ACC112 (cell line): ENCODE data around the gene ABCC6.
"Not testable (repeated sequence)": the region's sequence is repeated elsewhere in the genome, so short reads cannot be mapped to it uniquely, and the experiment has no call there.

ENCODE experiments used
- H2AFZ ChIP-seq: fragments of 200-600 bp; sonication (generic); one replicate; pipeline ENCODE4 v1.6.0; 2017; ENCODE audit warnings: antibody characterized with exemption, low read length; ENCODE audit not compliant: unreplicated experiment
- H3K27ac ChIP-seq: fragments of 200-600 bp; sonication (generic); 2 replicates; pipeline ENCODE4 v1.5.1; 2014; ENCODE audit warnings: low read depth, mild to moderate bottlenecking, antibody characterized with exemption, low read length, moderate library complexity
- H3K27me3 ChIP-seq: fragments of 200-600 bp; sonication (generic); 2 replicates; pipeline ENCODE4 v1.6.1; 2014; ENCODE audit warnings: mild to moderate bottlenecking, antibody characterized with exemption, low read length, moderate library complexity, mixed read lengths; ENCODE audit not compliant: insufficient read depth
- H3K36me3 ChIP-seq: fragments of 200-600 bp; sonication (generic); 2 replicates; pipeline ENCODE4 v1.6.1; 2016; ENCODE audit warnings: mild to moderate bottlenecking, antibody characterized with exemption, low read length, moderate library complexity, mixed read lengths; ENCODE audit not compliant: insufficient read depth
- H3K4me1 ChIP-seq: fragments of 200-600 bp; sonication (generic); one replicate; pipeline ENCODE4 v1.6.1; 2016; ENCODE audit warnings: low read length, mixed read lengths; ENCODE audit not compliant: insufficient read depth, unreplicated experiment, control insufficient read depth
- H3K4me3 ChIP-seq: fragments of 200-600 bp; sonication (generic); 2 replicates; pipeline ENCODE4 v1.5.1; 2014; ENCODE audit warnings: mild to moderate bottlenecking, low read depth, low read length
- H3K79me2 ChIP-seq: fragments of 200-600 bp; sonication (generic); one replicate; pipeline ENCODE4 v1.6.0; 2016; ENCODE audit warnings: low read length; ENCODE audit not compliant: control insufficient read depth, unreplicated experiment, insufficient read depth

Gene ABCC6

GRCh38 chr16:16257301-16257923, 34.1 kb upstream of the ABCC6 start:
- H3K27me3 ChIP-seq, H3K4me1 ChIP-seq, H3K27ac ChIP-seq, H2AFZ ChIP-seq, H3K4me3 ChIP-seq, H3K79me2 ChIP-seq, H3K36me3 ChIP-seq: not testable (repeated sequence)

- not testable (repeated sequence) for H3K4me3 ChIP-seq, H3K36me3 ChIP-seq, H3K4me1 ChIP-seq, H3K27me3 ChIP-seq, H2AFZ ChIP-seq, H3K27ac ChIP-seq, H3K79me2 ChIP-seq
These were observed 29.1 kb upstream of the ABCC6 start for GRCh38 chr16:16252377-16252776.

GRCh38 chr16:16249621-16250330, 26.5 kb upstream of the ABCC6 start:
- not testable (repeated sequence) for H3K27ac ChIP-seq, H2AFZ ChIP-seq, H3K4me3 ChIP-seq, H3K79me2 ChIP-seq, H3K4me1 ChIP-seq, H3K27me3 ChIP-seq, H3K36me3 ChIP-seq

GRCh38 chr16:16247439-16247838, 24.1 kb upstream of the ABCC6 start:
- not testable (repeated sequence) for H3K4me1 ChIP-seq

GRCh38 chr16:16246578-16247262, 23.4 kb upstream of the ABCC6 start:
- not testable (repeated sequence) for H3K79me2 ChIP-seq, H3K4me1 ChIP-seq, H3K27ac ChIP-seq, H3K36me3 ChIP-seq, H3K27me3 ChIP-seq, H2AFZ ChIP-seq, H3K4me3 ChIP-seq

More at GRCh38 chr16:16247439-16247838, 24.1 kb upstream of the ABCC6 start:
- H3K4me3 ChIP-seq, H2AFZ ChIP-seq, H3K27ac ChIP-seq, H3K27me3 ChIP-seq, H3K79me2 ChIP-seq, H3K36me3 ChIP-seq: not testable (repeated sequence)

GRCh38 chr16:16243886-16244285, 20.6 kb upstream of the ABCC6 start:
- not testable (repeated sequence) for H2AFZ ChIP-seq, H3K4me3 ChIP-seq, H3K36me3 ChIP-seq, H3K79me2 ChIP-seq, H3K27ac ChIP-seq, H3K27me3 ChIP-seq, H3K4me1 ChIP-seq

GRCh38 chr16:16240667-16241066, 17.4 kb upstream of the ABCC6 start:
- not testable (repeated sequence) for H3K27ac ChIP-seq, H3K4me1 ChIP-seq, H2AFZ ChIP-seq, H3K4me3 ChIP-seq, H3K27me3 ChIP-seq, H3K36me3 ChIP-seq, H3K79me2 ChIP-seq

GRCh38 chr16:16237738-16238137, 14.4 kb upstream of the ABCC6 start:
- H3K36me3 ChIP-seq, H3K4me1 ChIP-seq, H3K4me3 ChIP-seq, H3K79me2 ChIP-seq, H3K27me3 ChIP-seq, H3K27ac ChIP-seq, H2AFZ ChIP-seq: not testable (repeated sequence)

GRCh38 chr16:16237071-16237470, 13.8 kb upstream of the ABCC6 start:
- not testable (repeated sequence) for H3K27me3 ChIP-seq, H3K4me3 ChIP-seq, H2AFZ ChIP-seq, H3K36me3 ChIP-seq, H3K79me2 ChIP-seq, H3K27ac ChIP-seq, H3K4me1 ChIP-seq

GRCh38 chr16:16232692-16233061, 9.4 kb upstream of the ABCC6 start:
- not testable (repeated sequence) for H3K4me1 ChIP-seq, H3K27me3 ChIP-seq, H3K27ac ChIP-seq, H3K36me3 ChIP-seq, H2AFZ ChIP-seq, H3K79me2 ChIP-seq
- peak overlapping the region; percentile 43; the same call in 1 of the 2 replicates for H3K4me3 ChIP-seq

GRCh38 chr16:16223662-16224241, 458 bp upstream of the ABCC6 start:
- not testable (repeated sequence) for H3K79me2 ChIP-seq, H2AFZ ChIP-seq, H3K27me3 ChIP-seq, H3K4me1 ChIP-seq, H3K36me3 ChIP-seq, H3K27ac ChIP-seq
- H3K4me3 ChIP-seq: peak overlapping the region; percentile 33; the same call in 1 of the 2 replicates
